Right lobe of liver (tissue), 6 donors: Measurements from ENCODE around the gene CDH3. TPM values are rescaled to one million over a fixed set of nuclear protein-coding genes. Genes with fewer than 3 reads are reported as not detected.

Experiments
- ATAC-seq, 4 donors: fragments of 200-7000 bp; cut with Tn5 transposase; one replicate each; pipeline ENCODE4 v1.9.1; 2020; ENCODE audit warnings: mild to moderate bottlenecking in 4 of 4, moderate library complexity in 4 of 4
- DNase-seq, 3 donors: peaks; one replicate each; pipeline ENCODE4 v3.0.0-alpha.2; 2020
- H3K27ac ChIP-seq, 3 donors: fragments of 200-600 bp; one replicate each; pipeline ENCODE4 v1.8.0; 2022
- H3K27me3 ChIP-seq, 2 donors: fragments of 200-600 bp; one replicate each; pipeline ENCODE4 v1.8.0; 2022
- H3K36me3 ChIP-seq, 4 donors: fragments of 200-600 bp; sonication (generic) in 1 of 4; one replicate each; pipeline versions ENCODE4 v1.5.1 to v1.8.0; 2017 to 2022; ENCODE audit warnings: control low read depth in 1 of 4
- H3K4me1 ChIP-seq, 4 donors: fragments of 200-600 bp; sonication (generic) in 1 of 4; one replicate each; pipeline versions ENCODE4 v1.5.1 to v1.8.0; 2017 to 2022; ENCODE audit warnings: control low read depth in 1 of 4
- H3K4me3 ChIP-seq, 3 donors: fragments of 200-600 bp; one replicate each; pipeline ENCODE4 v1.8.0; 2022
- H3K9me3 ChIP-seq, 4 donors: fragments of 200-600 bp; sonication (generic) in 1 of 4; one replicate each; pipeline versions ENCODE4 v1.5.1 to v1.8.0; 2017 to 2022; ENCODE audit warnings: control low read depth in 1 of 4
- CTCF ChIP-seq, 4 donors: fragments of 200-600 bp in 3 of 4; fragments of 450-650 bp in 1 of 4; IDR thresholded peaks; one replicate each; pipeline versions ENCODE4 v1.5.1 to v1.8.0; 2016 to 2022; ENCODE audit warnings: antibody characterized with exemption in 4 of 4, mild to moderate bottlenecking in 2 of 4
- POLR2A ChIP-seq: fragments of 450-650 bp; IDR thresholded peaks from one replicate; pipeline ENCODE4 v1.6.1; 2017; ENCODE audit warnings: antibody characterized with exemption, mild to moderate bottlenecking
- WGBS: methylation state at CpG from one replicate; pipeline ENCODE4 v1.1.6; 2018; ENCODE audit warnings: low coverage, low lambda C conversion rate; ENCODE audit not compliant: insufficient coverage; ENCODE audit errors: missing lambda C conversion rate; 5-methylcytosine and 5-hydroxymethylcytosine counted together
- intact Hi-C, 2 donors: fragments of 100-400 bp; cut with DNase I; formaldehyde crosslinking; loops; one replicate each; pipeline versions ENCODE4 v1.11.2 to v1.14.1; 2022
- total RNA-seq, 6 experiments: library from RNA; depleted of rRNA in 2 of 6; stranded (reverse); fragments of >200 nt in 2 of 6; fragmentation: NEBNext Ultra II Directional in 3 of 6; extraction: Animal tissue kit (Norgen Biotek cat#: 25700) in 3 of 6; gene quantifications; one replicate each; pipeline versions ENCODE4 v1.1.0 to v1.2.4, GENCODE V29; 2016 to 2023
- donor health status: DM: no; HTN: yes; CAD: no.
- donor health status: DM: no; HTN: no; CAD: no.
- donor health status: DM: no; HTN: no; CAD: no.
- donor health status: DM: no; HTN: yes; CAD: no.
- donor health status: DM: no; HTN: yes; CAD: no.

Gene CDH3
- total RNA-seq, 6 experiments from 2014 or later: 0.06 TPM; not detected in 5

- Histone ChIP-seq H3K9me3 (no peaks in the 10 kb centered on the region), H3K36me3 (no peaks in the 10 kb centered on the region), H3K4me3 (no peak overlapping the region), H3K4me1 (peaks cover 0 to 9% (median 0%) of the 10 kb centered on the region in 4 donors), H3K27ac (no peak overlapping the region), H3K27me3 (no peaks in the 10 kb centered on the region)
- TF ChIP-seq CTCF (IDR thresholded peaks at IDR 0.05): no peak
- TF ChIP-seq POLR2A: no peak
- WGBS: 87% methylated on average over 3 of the region's 4 CpGs
- intact Hi-C loops: loop anchor here (10.0 kb wide), 1 partner anchor 52 kb away; no protein-coding TSS in a partner anchor
- ATAC-seq (no peak), DNase-seq (no peak)
Observed at GRCh38 chr16:68732741-68733399, 87.8 kb downstream of the CDH3 start.

GRCh38 chr16:68733570-68733969 is 88.5 kb downstream of the CDH3 start:
- no peak for TF ChIP-seq CTCF (IDR thresholded peaks at IDR 0.05)
- H3K9me3 ChIP-seq: no peaks in the 10 kb centered on the region
- DNase-seq (no peak), ATAC-seq (no peak)
- no peaks in the 10 kb centered on the region for H3K36me3 ChIP-seq
- no peak overlapping the region for H3K4me3 ChIP-seq
- H3K27ac ChIP-seq: no peak overlapping the region
- intact Hi-C loops: loop anchor here (10.0 kb wide), 1 partner anchor 51 kb away; no protein-coding TSS in a partner anchor
- 88% methylated on average over 8 of the region's 9 CpGs for WGBS
- H3K27me3 ChIP-seq: no peaks in the 10 kb centered on the region
- peaks cover 0 to 9% (median 0%) of the 10 kb centered on the region in 4 donors for H3K4me1 ChIP-seq

GRCh38 chr16:68734782-68735181 is 89.7 kb downstream of the CDH3 start:
- intact Hi-C loops: loop anchor here (10.0 kb wide), 1 partner anchor 50 kb away; no protein-coding TSS in a partner anchor
- 90% methylated on average over 2 of the region's 2 CpGs for WGBS
- H3K4me1 ChIP-seq: peaks cover 0 to 18% (median 4%) of the 10 kb centered on the region in 4 donors
- no peaks in the 10 kb centered on the region for H3K9me3 ChIP-seq
- DNase-seq: no peak
- H3K4me3 ChIP-seq: no peak overlapping the region
- no peaks in the 10 kb centered on the region for H3K36me3 ChIP-seq
- TF ChIP-seq POLR2A: no peak
- TF ChIP-seq CTCF (IDR thresholded peaks at IDR 0.05): no peak
- no peak for ATAC-seq
- no peak overlapping the region for H3K27ac ChIP-seq
- no peaks in the 10 kb centered on the region for H3K27me3 ChIP-seq

GRCh38 chr16:68736561-68736960 is 91.5 kb downstream of the CDH3 start:
- ATAC-seq (no peak), DNase-seq (no peak)
- Histone ChIP-seq H3K4me3 (no peak overlapping the region), H3K27me3 (no peaks in the 10 kb centered on the region), H3K4me1 (peaks cover 0 to 35% (median 15%) of the 10 kb centered on the region in 4 donors), H3K36me3 (no peaks in the 10 kb centered on the region), H3K9me3 (no peaks in the 10 kb centered on the region), H3K27ac (no peak overlapping the region)
- 86% methylated on average over 7 of the region's 12 CpGs for WGBS
- no peak for TF ChIP-seq POLR2A
- no peak for TF ChIP-seq CTCF (IDR thresholded peaks at IDR 0.05)
- intact Hi-C loops: loop anchor here (10.0 kb wide), 1 partner anchor 48 kb away; no protein-coding TSS in a partner anchor
